ENCODE results near the gene PGS1. TPM values are rescaled to one million over a fixed set of nuclear protein-coding genes. Genes with fewer than 3 reads are reported as not detected.

Gene PGS1
- polyA plus RNA-seq, 1 donor = 29.7 TPM

- no peak for DNase-seq
Observed at GRCh38 chr17:78365561-78366108, 12.8 kb upstream of the PGS1 start.

DNA sequence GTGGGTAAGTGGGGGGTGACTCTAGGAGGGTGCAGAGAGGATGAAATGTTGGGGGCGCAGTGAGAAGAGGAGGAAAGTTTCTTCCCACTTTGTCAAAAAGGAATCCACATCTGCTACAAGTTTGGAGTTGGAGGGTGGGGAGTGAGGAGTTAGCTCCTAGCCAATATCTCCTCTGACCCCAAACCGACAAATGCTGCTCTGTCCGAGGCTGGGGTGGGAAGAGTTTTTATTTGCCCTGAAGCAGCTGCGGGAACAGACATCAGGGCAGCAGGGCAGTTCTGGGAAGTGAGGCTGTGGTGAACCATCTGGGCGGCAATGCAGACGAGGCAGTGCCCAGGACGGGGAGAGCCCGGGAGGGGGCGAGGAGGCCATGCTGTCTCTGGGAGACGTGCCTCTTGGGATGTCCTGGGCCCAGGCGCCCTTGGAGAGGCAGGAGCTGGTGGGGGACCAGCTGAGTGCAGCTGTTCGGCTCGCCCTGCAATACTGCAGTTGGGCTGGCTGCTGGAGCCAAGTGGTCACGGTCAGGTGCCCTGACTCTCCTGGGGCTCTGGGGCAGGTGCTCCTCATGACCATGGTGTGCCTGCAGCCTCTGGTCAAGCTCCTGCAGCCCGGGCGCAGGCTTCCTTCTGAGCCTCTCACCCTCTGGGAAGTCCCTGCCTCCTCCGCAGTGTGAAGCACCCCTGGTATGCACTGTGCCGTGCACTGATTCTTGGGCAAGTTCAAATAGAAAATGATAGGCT lies 12.2 kb upstream of the PGS1 start:
- DNase-seq = no peak

DNA sequence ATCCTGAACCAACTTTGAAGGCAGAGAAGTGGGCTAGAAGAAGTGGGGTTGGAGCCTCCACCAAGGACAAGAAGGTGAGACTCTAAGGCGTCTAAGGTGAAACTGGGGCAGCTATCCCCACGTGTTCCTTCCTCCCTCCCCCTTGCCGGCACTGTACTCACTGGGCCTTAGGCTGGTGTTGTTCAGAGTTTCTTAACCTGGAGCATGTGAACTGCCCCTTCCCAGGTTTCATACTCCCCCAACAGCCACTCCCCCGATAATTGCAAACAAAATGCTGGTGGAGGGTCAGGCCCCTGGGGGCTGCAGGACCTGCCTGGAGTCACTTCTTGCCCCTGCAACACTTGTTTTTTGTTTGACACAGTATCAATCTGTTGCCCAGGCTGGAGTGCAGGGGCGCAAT lies 11.3 kb upstream of the PGS1 start:
- no peak for DNase-seq

DNA sequence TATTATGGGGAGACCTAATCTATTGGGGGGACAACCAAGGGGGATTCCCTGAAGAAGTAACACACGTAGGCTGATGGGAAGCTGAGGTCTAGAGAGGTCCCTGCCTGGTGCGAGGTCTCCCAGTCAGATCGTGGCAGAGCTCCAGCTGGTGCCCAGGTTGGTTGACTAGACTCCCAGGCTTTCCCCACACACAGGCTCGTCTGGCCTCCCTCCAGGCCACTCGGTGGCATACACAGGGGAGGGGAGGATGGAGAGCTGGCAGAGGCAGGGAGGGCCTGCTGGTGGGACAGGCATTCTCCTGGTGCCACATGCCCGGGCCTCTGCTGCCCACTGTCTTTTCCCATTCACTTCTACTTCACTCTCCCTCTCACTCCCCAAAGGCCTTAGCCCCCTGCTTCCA lies 10.1 kb upstream of the PGS1 start:
- DNase-seq = no peak

GRCh38 chr17:78368854-78369495 lies 9.5 kb upstream of the PGS1 start:
- DNase-seq = no peak

DNA sequence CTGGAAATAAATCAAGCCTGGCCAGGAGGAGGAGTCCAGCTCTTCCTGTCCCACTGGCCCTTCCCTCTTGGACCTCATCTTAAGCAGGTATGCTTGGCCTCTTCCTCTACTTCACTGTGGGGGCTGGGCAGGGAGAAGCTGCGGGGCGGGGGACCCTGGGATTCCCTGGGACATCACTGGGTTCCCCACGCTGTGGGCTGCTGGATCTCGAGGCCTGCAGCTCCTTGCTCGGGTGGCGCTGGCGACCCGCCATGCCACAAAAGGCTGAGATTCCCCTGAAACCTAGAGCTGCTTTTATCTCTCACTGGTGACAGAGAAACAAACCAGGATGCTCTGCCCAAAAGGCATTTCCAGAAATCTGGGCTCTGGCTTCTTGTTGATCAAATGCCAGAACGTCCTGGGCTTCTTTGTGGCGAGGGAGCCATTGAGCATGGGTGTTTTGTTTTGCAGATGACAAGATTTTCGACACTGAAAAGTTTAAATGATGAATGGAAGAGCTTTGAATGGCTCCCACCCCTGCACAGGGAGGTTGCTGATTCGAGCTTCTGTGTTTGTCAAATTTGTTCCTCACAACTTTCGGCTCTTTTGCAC lies 8.6 kb upstream of the PGS1 start:
- DNase-seq = no peak

DNA sequence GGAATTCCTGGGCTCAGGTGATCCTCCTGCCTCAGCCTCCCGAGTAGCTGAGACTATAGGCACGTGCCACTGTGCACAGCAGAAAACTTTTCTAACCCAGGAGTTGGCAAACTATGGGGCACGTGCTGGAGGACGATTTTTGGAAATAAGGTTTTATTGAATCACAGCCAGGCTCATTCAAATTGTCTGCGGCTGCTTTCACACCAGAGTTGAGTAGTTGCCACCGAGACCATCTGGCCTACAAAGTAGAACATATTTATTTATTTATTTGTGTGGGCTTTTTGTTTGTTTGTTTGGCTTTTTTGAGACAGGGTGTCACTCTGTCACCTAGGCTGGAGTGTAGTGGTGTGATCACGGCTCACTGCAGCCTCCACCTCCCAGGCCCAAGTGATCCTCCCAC lies 7.4 kb upstream of the PGS1 start:
- DNase-seq = no peak

GRCh38 chr17:78372841-78373240 lies 5.6 kb upstream of the PGS1 start:
- no peak for DNase-seq

DNA sequence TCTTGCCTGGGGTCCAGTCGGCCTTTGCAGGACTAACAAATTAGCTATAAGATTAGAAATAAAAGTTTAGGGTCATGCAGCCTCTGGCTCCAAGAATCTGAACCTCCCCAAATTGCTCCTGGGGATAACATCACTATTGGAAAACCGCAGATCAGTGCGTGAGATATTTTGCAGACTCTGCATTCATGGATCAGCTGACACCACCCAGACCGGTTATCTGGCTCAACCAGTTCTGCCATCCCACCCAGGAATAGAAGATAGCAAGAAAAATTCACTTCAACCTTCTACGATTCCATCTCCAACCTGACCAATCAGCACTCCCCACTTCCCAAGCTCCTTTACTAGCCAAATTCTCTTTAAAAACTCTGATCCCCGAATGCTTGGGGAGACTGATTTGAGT lies 4.3 kb upstream of the PGS1 start:
- no peak for DNase-seq

GRCh38 chr17:78374631-78375274 lies 3.7 kb upstream of the PGS1 start:
- no peak for DNase-seq

GRCh38 chr17:78375401-78376151 lies 2.9 kb upstream of the PGS1 start:
- no peak for DNase-seq

GRCh38 chr17:78376161-78376560 lies 2.3 kb upstream of the PGS1 start:
- no peak for DNase-seq

- DNase-seq = no peak
Observed at GRCh38 chr17:78377858-78378224, 608 bp upstream of the PGS1 start.

GRCh38 chr17:78379131-78379491 lies 662 bp downstream of the PGS1 start:
- no peak for DNase-seq

- no peak for DNase-seq
Observed at GRCh38 chr17:78380370-78380769, 1.9 kb downstream of the PGS1 start.

DNA sequence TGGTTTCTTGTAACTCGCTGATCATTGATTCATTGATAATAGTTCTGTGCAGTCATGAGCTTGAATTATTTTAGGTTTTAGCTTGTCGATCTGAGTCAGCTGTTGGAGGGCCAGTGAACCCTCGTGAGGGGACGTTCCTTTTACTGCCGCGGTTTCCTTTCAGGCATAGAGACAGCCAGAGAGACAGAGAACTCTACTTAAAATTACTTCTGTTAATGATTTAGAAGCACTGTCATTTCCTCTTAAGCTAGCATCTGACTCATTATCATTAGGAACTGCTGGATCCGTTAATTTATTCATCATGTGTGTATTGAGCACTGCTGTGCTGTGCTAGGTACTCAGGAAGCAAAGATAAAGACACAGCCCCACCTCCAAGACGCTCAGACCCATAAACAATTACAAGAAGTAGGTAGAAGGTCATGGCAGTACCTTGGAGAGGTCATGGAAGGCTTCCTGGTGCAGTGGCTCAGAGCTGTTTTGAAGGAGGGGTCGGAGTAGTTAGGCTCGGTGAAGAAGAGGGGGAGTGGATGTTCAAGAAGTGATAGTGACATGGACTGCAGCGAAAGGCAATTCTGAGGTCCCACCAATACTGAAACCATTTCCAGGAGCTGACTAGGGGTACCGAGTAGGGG lies 3.3 kb downstream of the PGS1 start:
- no peak for DNase-seq

DNA sequence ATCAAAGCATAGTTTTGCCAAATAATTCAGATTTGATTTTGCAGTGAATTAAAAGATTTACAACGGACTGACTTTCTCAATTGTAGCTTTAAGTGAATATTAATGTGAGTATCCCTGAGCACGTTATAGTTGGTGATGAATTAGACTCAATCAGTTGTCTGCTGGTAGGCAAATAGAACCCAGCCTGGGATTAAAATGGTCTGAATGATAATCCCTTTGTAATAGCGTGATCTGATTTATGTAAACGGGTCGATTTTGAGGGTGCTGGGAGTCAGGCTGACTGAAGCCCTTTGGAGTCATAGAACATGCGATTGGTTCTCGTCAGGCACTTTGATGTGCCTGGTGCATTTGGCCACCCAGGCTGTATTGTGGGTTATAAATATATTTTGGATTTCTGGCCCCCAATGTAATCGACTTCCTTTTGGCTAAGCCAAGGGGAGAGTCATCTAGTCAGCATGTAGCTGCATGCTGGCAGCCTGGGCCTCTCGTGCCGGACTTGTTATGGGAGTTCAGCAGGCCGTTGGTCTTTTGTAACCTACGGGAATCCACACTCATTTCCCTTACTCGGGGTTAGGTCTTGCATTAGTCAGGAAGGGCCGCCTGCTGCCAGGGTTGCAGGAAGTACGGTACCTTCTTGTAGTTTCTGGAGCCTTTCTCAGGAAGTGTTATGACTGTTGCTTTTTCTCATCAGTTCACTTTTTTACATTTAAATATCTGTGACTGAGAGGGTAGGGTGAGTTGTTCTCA lies 5.4 kb downstream of the PGS1 start:
- DNase-seq = no peak

GRCh38 chr17:78384479-78385175 lies 6.2 kb downstream of the PGS1 start:
- no peak for DNase-seq

GRCh38 chr17:78387977-78388941 lies 9.8 kb downstream of the PGS1 start:
- no peak for DNase-seq
